IPS-18a (cell line): ENCODE measurements around the gene TBC1D16.

Experiments used
- H3K27ac ChIP-seq: one replicate; pipeline ENCODE4 v1.5.1; 2013; ENCODE audit warnings: low read length
- H3K27me3 ChIP-seq: one replicate; pipeline ENCODE4 v1.6.1; 2013; ENCODE audit warnings: mild to moderate bottlenecking, low read length; ENCODE audit not compliant: control insufficient read depth, insufficient read depth
- H3K36me3 ChIP-seq: one replicate; pipeline ENCODE4 v1.6.1; 2013; ENCODE audit warnings: low read depth, low read length; ENCODE audit not compliant: control insufficient read depth
- H3K4me1 ChIP-seq: one replicate; pipeline ENCODE4 v1.6.1; 2013; ENCODE audit warnings: low read depth, low read length; ENCODE audit not compliant: control insufficient read depth
- H3K4me3 ChIP-seq: one replicate; pipeline ENCODE4 v1.5.1; 2013; ENCODE audit warnings: low read length
- H3K9ac ChIP-seq: one replicate; pipeline ENCODE4 v1.6.1; 2013; ENCODE audit warnings: mild to moderate bottlenecking, low read length, moderate library complexity
- H3K9me3 ChIP-seq: one replicate; pipeline ENCODE4 v1.6.1; 2013; ENCODE audit warnings: low read depth, low read length; ENCODE audit not compliant: control insufficient read depth

Gene TBC1D16

DNA sequence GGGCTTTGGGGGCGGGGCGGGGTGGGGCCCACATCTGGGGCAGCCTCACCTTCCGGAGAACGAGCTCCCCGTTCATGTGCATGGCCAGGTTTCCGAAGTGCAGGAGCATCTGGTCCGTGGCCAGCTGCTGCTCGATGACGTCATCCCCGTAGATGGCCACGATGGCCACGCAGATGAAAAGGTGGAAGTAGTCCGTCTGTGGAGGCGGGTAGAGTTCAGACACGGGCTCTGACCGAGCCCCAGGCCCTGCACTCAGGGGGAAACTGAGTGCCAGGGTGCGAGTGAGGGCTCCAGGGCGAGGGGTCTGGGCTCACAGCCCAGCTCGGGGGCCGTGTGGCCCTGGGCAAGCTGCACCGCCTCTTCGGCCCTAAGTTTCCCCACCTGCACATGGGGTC, 93.7 kb downstream of the TBC1D16 start:
- Histone ChIP-seq H3K4me1 (peaks cover 6% of the 10 kb centered on the region), H3K36me3 (peaks cover 31% of the 10 kb centered on the region), H3K9me3 (no peaks in the 10 kb centered on the region), H3K27me3 (no peaks in the 10 kb centered on the region), H3K9ac (no peak overlapping the region), H3K27ac (no peak overlapping the region), H3K4me3 (no peak overlapping the region)

DNA sequence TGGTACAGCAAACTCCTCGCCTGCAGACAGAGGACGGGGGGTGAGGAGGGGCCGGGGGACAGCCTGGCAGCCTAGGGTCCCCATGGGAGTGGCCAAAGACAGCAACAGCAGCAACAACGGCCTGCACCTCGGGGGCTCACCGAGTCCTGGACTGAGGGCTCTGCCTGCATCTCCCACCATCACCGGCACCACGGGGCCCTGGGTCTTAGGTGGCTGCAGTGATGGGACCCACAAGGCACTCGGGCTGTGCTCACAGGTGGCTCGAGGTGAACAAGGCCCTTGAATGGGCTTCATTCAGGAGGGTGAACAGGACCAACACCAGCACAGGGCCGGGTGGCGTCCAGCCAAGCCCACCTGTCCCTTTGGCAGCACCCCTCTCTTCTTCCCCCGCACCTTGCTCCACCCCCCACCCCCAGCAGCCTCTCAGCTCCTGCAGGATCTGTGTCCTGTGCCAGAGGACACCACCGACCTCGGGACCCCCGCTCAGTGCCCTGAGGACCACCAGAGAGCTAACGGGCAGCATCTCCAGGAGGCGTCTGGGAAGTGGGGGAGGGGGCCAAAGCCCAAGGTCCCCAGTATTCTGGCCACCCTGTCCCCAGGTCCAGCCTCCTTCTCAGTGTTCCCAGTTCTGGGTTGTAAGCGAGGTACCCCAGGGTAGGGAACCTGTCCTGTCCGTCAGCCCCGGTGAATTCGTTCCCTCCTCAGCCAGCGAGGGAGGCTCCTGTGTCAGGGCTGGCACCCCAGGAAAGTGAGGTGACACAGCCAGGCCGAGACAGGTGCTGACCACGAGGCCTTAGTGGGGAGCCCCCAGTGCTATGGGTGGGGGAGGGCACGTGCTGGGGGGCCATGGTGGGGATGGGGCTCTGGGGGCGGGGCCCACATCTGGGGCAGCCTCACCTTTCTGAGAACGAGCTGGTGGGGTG, 94.3 kb downstream of the TBC1D16 start:
- H3K27me3 ChIP-seq = no peaks in the 10 kb centered on the region
- H3K9ac ChIP-seq = no peak overlapping the region
- peaks cover 6% of the 10 kb centered on the region for H3K4me1 ChIP-seq
- no peak overlapping the region for H3K4me3 ChIP-seq
- H3K27ac ChIP-seq = no peak overlapping the region
- no peaks in the 10 kb centered on the region for H3K9me3 ChIP-seq
- H3K36me3 ChIP-seq = peaks cover 31% of the 10 kb centered on the region

DNA sequence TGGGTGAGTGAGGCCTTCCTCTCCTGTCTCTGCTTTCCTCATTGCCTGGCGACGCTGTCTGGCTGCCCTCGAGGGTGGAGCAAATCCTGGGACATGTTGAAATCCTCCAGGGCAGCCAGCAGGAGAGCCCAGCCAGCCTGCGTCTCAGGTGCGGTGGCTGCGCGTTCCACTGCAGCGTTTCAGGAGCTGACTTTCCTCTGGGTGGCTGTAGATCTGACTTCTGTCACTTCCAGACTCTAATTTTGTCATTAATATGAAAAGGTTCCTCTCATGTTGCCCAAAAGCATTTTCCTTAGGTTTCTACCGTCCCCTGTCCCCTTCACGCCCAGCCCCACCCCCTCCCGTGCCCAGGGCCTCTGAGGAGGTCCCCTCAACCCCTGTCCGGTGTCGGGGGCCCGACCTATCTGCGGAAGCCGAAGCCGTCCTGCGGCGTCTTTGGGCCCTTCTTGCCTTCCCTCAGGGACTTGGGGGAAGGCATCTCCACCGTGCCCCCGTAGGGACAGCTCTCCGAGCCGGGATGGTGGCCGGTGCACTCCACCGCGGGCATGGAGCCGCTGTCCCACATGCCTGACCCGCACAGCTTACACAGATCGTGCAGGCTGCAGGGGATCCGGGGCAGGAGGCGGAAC, 95.1 kb downstream of the TBC1D16 start:
- H3K9ac ChIP-seq = no peak overlapping the region
- H3K27me3 ChIP-seq = no peaks in the 10 kb centered on the region
- no peak overlapping the region for H3K4me3 ChIP-seq
- H3K27ac ChIP-seq = no peak overlapping the region
- H3K9me3 ChIP-seq = no peaks in the 10 kb centered on the region
- peaks cover 31% of the 10 kb centered on the region for H3K36me3 ChIP-seq
- H3K4me1 ChIP-seq = peaks cover 6% of the 10 kb centered on the region

DNA sequence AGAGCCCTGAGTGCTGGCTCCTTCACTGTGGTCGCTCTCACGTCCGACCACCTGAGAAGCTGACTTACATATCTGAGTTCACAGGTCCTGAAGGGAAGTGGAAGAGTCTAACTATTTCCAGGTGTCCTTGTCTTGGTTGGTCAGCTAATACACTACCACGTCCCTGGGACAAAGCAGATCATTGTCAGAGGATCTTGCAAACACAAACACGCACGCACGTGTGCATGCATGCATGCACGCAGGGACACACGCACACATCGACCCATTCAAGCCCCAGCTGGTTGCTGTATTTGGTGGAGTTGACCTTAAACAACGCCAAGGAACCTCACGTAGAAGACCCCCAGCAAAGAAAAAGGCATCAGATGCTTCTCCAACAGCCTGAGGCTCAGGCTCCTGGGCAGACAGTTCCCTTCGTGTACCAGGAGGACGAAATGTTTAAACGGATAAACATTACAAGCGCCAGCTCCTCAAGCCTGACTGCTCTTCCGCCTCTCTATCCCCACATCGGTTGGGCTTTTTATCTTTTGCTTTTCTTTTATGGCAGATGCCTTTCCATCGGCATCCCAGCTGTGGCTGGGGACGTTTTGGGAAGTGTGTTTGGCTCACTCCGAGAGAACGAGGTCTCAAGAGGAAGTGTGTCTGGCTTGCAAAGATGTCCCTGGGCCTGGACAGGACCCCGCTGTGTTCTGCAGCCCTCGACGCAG, 95.8 kb downstream of the TBC1D16 start:
- Histone ChIP-seq H3K4me1 (peaks cover 6% of the 10 kb centered on the region), H3K9me3 (no peaks in the 10 kb centered on the region), H3K4me3 (no peak overlapping the region), H3K27me3 (no peaks in the 10 kb centered on the region), H3K9ac (no peak overlapping the region), H3K27ac (no peak overlapping the region), H3K36me3 (peaks cover 31% of the 10 kb centered on the region)

DNA sequence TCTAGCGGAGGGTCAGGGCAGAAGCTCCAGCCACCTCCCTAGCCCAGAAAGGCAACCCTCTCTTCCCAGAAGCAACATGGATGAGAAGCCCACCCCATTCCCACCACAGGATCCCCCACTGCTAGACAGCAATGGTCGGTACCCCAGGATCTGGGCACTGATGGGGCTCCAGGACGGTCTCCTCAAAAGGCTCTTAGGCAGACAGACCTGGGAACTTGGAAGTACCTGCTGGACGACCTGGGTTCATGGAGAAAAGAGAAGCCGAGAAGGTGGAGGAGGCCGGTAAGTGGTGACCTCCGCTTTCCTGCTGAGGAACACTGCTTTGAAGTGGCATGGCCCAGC, 96.6 kb downstream of the TBC1D16 start:
- peaks cover 6% of the 10 kb centered on the region for H3K4me1 ChIP-seq
- no peak overlapping the region for H3K4me3 ChIP-seq
- H3K36me3 ChIP-seq = peaks cover 26% of the 10 kb centered on the region
- no peak overlapping the region for H3K9ac ChIP-seq
- no peak overlapping the region for H3K27ac ChIP-seq
- no peaks in the 10 kb centered on the region for H3K9me3 ChIP-seq
- no peaks in the 10 kb centered on the region for H3K27me3 ChIP-seq

DNA sequence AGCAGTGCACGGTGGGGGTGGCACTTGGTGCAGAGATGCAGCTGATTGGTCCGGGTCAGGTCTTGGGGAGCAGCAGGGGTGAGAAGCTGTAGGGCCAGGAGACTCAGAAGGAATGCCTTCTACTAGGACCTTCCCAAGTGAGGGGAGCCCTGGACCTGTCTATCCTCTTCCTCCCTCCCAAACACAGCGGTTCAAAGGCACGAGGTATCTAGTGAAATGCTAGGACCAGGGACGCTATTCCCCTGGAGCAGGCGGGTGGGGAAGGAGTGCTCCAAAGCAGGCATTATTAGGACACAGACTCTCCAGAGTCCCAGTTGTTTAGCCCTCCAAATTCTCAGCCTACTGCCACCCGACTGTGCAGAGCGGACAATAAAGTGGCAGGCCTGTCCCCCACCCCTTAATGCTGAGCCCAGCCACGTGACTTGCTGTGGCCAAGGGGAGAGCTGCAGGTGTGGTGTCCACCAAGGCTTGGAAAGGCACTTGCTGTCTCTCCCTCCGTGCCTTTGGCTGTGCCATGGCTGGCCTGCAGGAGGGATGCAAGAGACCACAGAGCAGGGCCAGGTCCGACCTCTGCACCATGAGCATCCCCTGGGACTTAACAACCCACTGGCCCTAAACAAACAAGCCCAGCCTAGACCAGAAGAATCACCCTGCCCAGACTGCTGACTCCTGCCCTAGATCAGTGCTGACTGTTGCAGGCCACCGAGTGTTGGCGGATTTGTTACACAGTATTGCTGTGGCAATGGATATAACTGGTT, 97.2 kb downstream of the TBC1D16 start:
- no peak overlapping the region for H3K27ac ChIP-seq
- H3K4me3 ChIP-seq = no peak overlapping the region
- H3K27me3 ChIP-seq = no peaks in the 10 kb centered on the region
- H3K9me3 ChIP-seq = no peaks in the 10 kb centered on the region
- peaks cover 21% of the 10 kb centered on the region for H3K36me3 ChIP-seq
- H3K4me1 ChIP-seq = peaks cover 7% of the 10 kb centered on the region
- H3K9ac ChIP-seq = no peak overlapping the region

DNA sequence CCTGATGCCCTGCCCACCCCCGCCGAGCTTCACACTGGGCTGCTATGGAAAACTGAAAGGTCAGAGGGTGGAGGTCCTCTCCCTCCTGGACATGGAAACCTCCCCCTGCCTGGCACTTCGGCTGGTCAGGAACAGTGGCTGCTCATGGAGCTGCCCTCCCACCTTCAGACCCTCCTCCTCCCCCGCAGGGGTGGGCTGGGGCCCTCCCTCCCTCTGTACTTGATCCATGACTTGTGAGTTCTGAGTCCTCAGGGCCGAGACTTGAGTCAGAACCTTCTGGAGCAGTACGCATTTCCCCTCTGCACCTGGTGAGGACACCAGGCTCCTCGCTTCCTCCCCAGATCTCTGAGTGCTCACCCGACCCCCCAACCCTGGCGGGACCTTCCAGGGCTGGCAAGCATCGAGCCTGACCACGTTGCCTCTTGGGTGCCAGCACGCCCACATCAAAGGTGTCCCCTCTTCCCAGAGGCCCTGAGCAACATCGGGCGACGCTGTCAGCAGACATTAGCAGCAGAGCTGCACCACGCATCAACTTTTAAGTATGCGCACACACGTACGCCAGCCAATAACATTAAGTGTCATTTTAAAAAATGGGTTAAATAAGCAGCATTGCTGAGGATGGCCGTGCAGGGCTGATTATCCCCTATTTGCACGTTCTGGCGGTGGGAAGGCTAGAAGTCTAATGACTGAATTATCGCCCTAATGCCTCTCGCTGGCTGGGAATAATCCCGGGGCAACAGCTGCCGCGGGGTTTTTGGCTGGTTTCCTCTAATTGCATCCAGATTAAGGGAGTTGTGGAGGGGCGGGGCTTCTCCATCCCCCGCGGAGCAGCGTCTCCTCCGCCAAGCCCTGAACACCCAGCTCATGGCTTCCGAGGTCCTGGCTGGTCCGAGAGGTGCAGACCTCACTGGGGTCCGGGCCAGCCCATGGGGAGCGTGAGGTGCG, 98.0 kb downstream of the TBC1D16 start:
- peaks cover 16% of the 10 kb centered on the region for H3K4me1 ChIP-seq
- H3K4me3 ChIP-seq = no peak overlapping the region
- H3K9ac ChIP-seq = no peak overlapping the region
- H3K36me3 ChIP-seq = peaks cover 16% of the 10 kb centered on the region
- H3K27me3 ChIP-seq = no peaks in the 10 kb centered on the region
- H3K9me3 ChIP-seq = no peaks in the 10 kb centered on the region
- no peak overlapping the region for H3K27ac ChIP-seq

DNA sequence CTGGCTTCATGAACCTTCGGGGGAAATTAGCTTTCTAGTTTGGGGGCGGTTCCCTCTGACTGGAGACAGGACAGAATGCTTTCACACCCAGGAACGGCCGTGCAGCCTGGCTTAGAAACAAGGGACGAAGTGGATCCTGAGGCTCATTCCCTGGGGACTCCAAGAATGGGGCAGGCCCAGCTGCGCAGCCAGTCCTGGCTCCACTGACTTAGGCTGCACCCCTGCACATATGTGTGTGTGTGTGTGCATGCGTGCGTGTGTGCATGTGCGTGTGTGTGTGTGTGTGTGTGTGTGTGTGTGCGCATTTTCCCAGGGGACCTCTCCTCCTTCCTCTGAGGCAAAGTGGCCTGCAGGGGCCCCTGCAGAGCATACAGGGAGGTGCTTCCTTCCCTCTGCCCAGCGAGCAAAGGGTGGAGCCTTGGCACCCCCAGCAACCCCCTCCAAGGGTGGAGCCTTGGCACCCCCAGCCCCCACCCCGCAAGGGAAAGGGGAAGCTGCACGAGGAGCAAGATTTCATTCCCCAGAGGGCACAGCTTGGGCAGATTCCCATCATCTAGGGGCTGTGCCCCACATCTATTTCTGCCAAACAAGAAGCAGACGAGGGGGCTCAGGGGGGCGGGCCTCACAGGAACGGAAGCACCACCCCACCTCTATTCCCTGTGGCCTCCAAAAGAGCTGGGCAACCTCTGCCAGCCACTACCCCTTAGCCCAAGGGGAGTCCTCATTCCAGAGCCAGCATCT, 98.9 kb downstream of the TBC1D16 start:
- H3K9me3 ChIP-seq = no peaks in the 10 kb centered on the region
- H3K9ac ChIP-seq = no peak overlapping the region
- peaks cover 13% of the 10 kb centered on the region for H3K36me3 ChIP-seq
- no peaks in the 10 kb centered on the region for H3K27me3 ChIP-seq
- H3K4me1 ChIP-seq = peaks cover 19% of the 10 kb centered on the region
- H3K27ac ChIP-seq = no peak overlapping the region
- no peak overlapping the region for H3K4me3 ChIP-seq

DNA sequence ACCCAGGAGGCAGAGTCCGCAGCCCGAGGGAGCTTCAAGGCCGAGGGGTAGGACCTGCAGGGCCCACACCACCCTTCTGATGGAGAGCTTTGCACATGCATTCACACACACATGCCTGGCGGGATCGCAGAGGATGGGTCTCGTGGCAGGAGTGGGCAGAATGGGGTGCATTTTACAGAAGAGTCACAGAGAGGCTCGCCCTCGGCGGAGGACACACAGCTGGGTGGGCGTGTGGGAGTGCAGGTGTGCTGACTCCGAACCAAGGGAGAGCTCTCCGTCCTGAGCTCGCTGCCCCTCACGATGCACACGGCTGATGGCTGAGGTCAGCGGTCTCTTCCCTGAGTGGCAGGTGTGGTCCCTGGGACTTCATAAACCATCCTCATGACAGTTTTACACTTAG, 99.6 kb downstream of the TBC1D16 start:
- H3K4me3 ChIP-seq = no peak overlapping the region
- H3K9me3 ChIP-seq = no peaks in the 10 kb centered on the region
- peaks cover 13% of the 10 kb centered on the region for H3K36me3 ChIP-seq
- H3K27me3 ChIP-seq = peaks cover under 1% of the 10 kb centered on the region
- no peak overlapping the region for H3K9ac ChIP-seq
- no peak overlapping the region for H3K27ac ChIP-seq
- H3K4me1 ChIP-seq = peaks cover 27% of the 10 kb centered on the region

DNA sequence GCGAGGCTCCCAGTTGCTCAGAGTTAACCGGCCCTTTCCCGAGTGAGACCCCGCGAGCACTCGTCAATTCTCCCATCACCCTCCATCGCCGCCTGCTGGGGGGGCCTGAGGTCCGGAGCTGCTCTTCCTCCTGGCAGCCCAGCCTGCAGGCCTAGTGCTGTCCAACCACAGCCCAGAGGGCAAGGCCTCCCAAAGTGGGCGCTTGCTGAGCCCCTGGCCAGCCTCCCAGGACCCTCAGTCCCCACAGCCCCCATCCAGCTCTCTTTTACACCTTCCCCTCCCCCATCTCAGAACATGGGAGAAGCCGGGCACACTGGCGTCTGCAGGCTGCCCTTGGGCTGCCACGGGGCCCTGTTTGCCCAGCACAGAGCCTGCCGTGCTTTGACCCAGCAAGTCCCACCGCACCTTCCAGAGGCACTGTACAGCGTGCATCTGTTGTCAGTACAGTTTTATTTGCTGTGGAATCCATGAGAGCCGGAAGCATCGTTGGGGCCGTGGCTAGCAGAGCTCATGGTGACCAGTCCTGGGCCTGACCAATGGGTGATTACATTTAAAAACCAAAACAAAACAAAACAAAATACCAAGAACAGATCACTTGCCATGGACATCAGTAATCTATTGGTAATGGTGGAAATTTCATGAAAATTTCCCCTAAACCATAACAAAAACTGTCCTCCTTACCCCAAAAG, 100.3 kb downstream of the TBC1D16 start:
- no peak overlapping the region for H3K27ac ChIP-seq
- no peak overlapping the region for H3K9ac ChIP-seq
- H3K4me1 ChIP-seq = peaks cover 32% of the 10 kb centered on the region
- no peak overlapping the region for H3K4me3 ChIP-seq
- no peaks in the 10 kb centered on the region for H3K9me3 ChIP-seq
- peaks cover 10% of the 10 kb centered on the region for H3K36me3 ChIP-seq
- peaks cover 7% of the 10 kb centered on the region for H3K27me3 ChIP-seq
